ENCODE data around the gene MAP3K1. TPM values are rescaled to one million over a fixed set of nuclear protein-coding genes. Genes with fewer than 3 reads are reported as not detected.

The MAP3K1 gene
- total RNA-seq, 4 donors from 2014 or later: 4.2 to 6.8 (median 5.4) TPM

GRCh38 chr5:56813302-56813701 lies 2.0 kb upstream of the MAP3K1 start:
- no peak overlapping the region for H3K27ac ChIP-seq
- ATAC-seq (no peak), DNase-seq (no peak)
- TF ChIP-seq CTCF (IDR thresholded peaks at IDR 0.05 in 4 of 5, conservative IDR thresholded peaks at IDR 0.05 in 1 of 5) (no peak), POLR2A (IDR thresholded peaks at IDR 0.05) (no peak)
- H3K27me3 ChIP-seq: no peaks in the 10 kb centered on the region
- no peak overlapping the region for H3K4me3 ChIP-seq
- no peaks in the 10 kb centered on the region for H3K9me3 ChIP-seq
- H3K4me1 ChIP-seq: peaks cover 12 to 23% of the 10 kb centered on the region in 2 donors
- in situ Hi-C loops (cut with MboI; ENCODE audit: low sequenced_read_pairs in 4 of 4): no loop called here
- intact Hi-C loops (cut with DNase I; ENCODE audit: low total_unique reads): no loop called here
- no peaks in the 10 kb centered on the region for H3K36me3 ChIP-seq

GRCh38 chr5:56814361-56814962 lies 887 bp upstream of the MAP3K1 start:
- peak in 1 of 2 donors; percentile 16 for DNase-seq
- Histone ChIP-seq H3K36me3 (no peaks in the 10 kb centered on the region), H3K4me1 (peaks cover 22 to 34% of the 10 kb centered on the region in 2 donors), H3K27me3 (no peaks in the 10 kb centered on the region), H3K4me3 (peak overlapping the region; percentile 66 to 82 (median 76)), H3K9me3 (no peaks in the 10 kb centered on the region), H3K27ac (peak overlapping the region; percentile 75 to 94 (median 84))
- ATAC-seq: no peak
- intact Hi-C loops (cut with DNase I; ENCODE audit: low total_unique reads): loop anchor here (2.0 kb wide), 1 partner anchor 820 kb away; the partner anchor contains the start of gene IL6ST
- in situ Hi-C loops (cut with MboI; ENCODE audit: low sequenced_read_pairs in 4 of 4): no loop called here
- no peak for TF ChIP-seq CTCF (IDR thresholded peaks at IDR 0.05 in 4 of 5, conservative IDR thresholded peaks at IDR 0.05 in 1 of 5)
- no peak for TF ChIP-seq POLR2A (IDR thresholded peaks at IDR 0.05)

GRCh38 chr5:56815658-56816545 lies 553 bp downstream of the MAP3K1 start:
- DNase-seq: peak in 1 of 2 donors; percentile 25
- H3K36me3 ChIP-seq: no peaks in the 10 kb centered on the region
- in situ Hi-C loops (cut with MboI; ENCODE audit: low sequenced_read_pairs in 4 of 4): no loop called here
- ATAC-seq: peak; percentile 65 to 67
- no peaks in the 10 kb centered on the region for H3K27me3 ChIP-seq
- peak overlapping the region; percentile 66 to 82 (median 76) for H3K4me3 ChIP-seq
- H3K27ac ChIP-seq: peak overlapping the region; percentile 75 to 94 (median 84)
- no peak for TF ChIP-seq CTCF (IDR thresholded peaks at IDR 0.05 in 4 of 5, conservative IDR thresholded peaks at IDR 0.05 in 1 of 5)
- TF ChIP-seq POLR2A (IDR thresholded peaks at IDR 0.05): no peak
- intact Hi-C loops (cut with DNase I; ENCODE audit: low total_unique reads): loop anchor here (2.0 to 5.0 kb wide), 3 partner anchors 91 to 821 kb away; partner anchors contain the start of genes IL6ST, MIER3 and SETD9
- no peaks in the 10 kb centered on the region for H3K9me3 ChIP-seq
- peaks cover 36 to 38% of the 10 kb centered on the region in 2 donors for H3K4me1 ChIP-seq

GRCh38 chr5:56816546-56817081 lies 1.3 kb downstream of the MAP3K1 start:
- H3K4me3 ChIP-seq: peak overlapping the region; percentile 66 to 82 (median 76)
- no peaks in the 10 kb centered on the region for H3K9me3 ChIP-seq
- H3K27ac ChIP-seq: peak overlapping the region; percentile 75 to 94 (median 84)
- no peaks in the 10 kb centered on the region for H3K27me3 ChIP-seq
- TF ChIP-seq POLR2A (IDR thresholded peaks at IDR 0.05) (no peak), CTCF (IDR thresholded peaks at IDR 0.05 in 4 of 5, conservative IDR thresholded peaks at IDR 0.05 in 1 of 5) (no peak)
- in situ Hi-C loops (cut with MboI; ENCODE audit: low sequenced_read_pairs in 4 of 4): no loop called here
- intact Hi-C loops (cut with DNase I; ENCODE audit: low total_unique reads): loop anchor here (5.0 kb wide), 2 partner anchors 91 to 136 kb away; partner anchors contain the start of genes MIER3 and SETD9
- H3K4me1 ChIP-seq: peaks cover 36 to 38% of the 10 kb centered on the region in 2 donors
- peak in 1 of 2 donors; percentile 24 for DNase-seq
- ATAC-seq: peak; percentile 33 to 39
- no peaks in the 10 kb centered on the region for H3K36me3 ChIP-seq
